Gastrocnemius medialis (tissue), 4 donors: ENCODE measurements around the gene KDM8.

Experiments used
- POLR2A ChIP-seq, 2 donors: fragments of 450-650 bp; IDR thresholded peaks; one replicate each; pipeline ENCODE4 v1.6.1; 2017; ENCODE audit warnings: antibody characterized with exemption in 2 of 2, mild to moderate bottlenecking in 2 of 2, moderate library complexity in 2 of 2
- TF ChIP-seq, protein P1 (sequence below), 5 experiments: fragments of 450-650 bp in 3 of 5; fragments of 200-600 bp in 2 of 5; sonication (generic) in 2 of 5; IDR thresholded peaks in 4 of 5; conservative IDR thresholded peaks in 1 of 5; 1 replicate in 4 of 5; 2 replicates in 1 of 5; pipeline ENCODE4 v1.5.1; 2016 to 2019; ENCODE audit warnings: antibody characterized with exemption in 5 of 5, mild to moderate bottlenecking in 3 of 5, moderate library complexity in 3 of 5

DNA sequence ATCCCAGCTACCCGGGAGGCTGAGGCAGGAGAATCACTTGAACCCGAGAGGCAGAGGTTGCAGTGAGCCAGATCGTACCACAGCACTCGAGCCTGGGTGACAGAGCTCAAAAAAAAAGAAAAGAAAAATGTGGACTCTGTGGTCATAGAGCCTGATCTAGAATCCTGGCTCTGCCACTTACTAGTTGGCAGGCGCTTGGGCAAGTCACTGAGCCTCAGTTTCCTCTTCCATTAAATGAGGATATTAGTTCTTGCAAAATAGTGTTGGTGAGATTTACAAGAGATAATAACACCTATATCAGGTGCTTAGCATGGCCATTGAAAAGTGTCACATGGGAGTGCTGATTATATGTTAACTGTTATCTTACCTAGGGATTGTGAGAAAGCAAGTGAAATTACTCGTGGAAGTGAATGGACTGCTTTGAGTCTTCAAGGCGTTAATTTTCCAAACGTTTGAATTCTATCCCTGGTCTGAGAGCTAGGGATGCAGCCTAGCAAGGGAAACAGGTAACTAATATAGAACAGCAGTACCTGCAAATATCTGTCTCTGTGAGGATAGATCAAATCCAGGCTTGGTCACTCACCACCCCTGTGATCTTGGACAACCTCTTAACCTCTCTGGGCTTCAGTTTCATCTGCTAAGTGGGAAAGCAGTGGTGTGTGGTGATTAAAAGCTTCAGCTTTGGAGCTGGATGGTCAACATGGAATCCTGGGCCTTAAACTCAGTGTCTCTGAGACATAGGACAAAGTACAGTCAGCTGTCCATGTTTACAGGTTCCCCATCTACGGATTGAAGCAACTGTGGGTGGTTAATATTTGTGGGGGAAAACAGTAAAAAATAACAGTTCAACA is 66.2 kb downstream of the KDM8 start:
- TF ChIP-seq, protein P1, sequence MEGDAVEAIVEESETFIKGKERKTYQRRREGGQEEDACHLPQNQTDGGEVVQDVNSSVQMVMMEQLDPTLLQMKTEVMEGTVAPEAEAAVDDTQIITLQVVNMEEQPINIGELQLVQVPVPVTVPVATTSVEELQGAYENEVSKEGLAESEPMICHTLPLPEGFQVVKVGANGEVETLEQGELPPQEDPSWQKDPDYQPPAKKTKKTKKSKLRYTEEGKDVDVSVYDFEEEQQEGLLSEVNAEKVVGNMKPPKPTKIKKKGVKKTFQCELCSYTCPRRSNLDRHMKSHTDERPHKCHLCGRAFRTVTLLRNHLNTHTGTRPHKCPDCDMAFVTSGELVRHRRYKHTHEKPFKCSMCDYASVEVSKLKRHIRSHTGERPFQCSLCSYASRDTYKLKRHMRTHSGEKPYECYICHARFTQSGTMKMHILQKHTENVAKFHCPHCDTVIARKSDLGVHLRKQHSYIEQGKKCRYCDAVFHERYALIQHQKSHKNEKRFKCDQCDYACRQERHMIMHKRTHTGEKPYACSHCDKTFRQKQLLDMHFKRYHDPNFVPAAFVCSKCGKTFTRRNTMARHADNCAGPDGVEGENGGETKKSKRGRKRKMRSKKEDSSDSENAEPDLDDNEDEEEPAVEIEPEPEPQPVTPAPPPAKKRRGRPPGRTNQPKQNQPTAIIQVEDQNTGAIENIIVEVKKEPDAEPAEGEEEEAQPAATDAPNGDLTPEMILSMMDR (IDR thresholded peaks at IDR 0.05 in 4 of 5, conservative IDR thresholded peaks at IDR 0.05 in 1 of 5) = no peak
- TF ChIP-seq POLR2A (IDR thresholded peaks at IDR 0.05) = no peak
